HG02642 (cell line): Measurements from ENCODE around the gene SMCHD1.

Source experiments
- ATAC-seq: cut with Tn5 transposase; IDR thresholded peaks from one replicate; pipeline ENCODE4 v1.9.1; 2021; ENCODE audit warnings: mild to moderate bottlenecking; ENCODE audit not compliant: unreplicated experiment, poor library complexity

Gene SMCHD1

GRCh38 chr18:2655178-2655953 lies at the start of gene SMCHD1:
TSS of gene SMCHD1 (plus strand) at chr18:2655726. CDS start at chr18:2656076, 350 bp downstream.
- ATAC-seq: peak; percentile 80

GRCh38 chr18:2606335-2606734 lies 49.2 kb upstream of the SMCHD1 start:
- no peak for ATAC-seq

- no peak for ATAC-seq
These were observed 45.9 kb upstream of the SMCHD1 start for GRCh38 chr18:2609604-2610003.

GRCh38 chr18:2610549-2610948 lies 45.0 kb upstream of the SMCHD1 start:
- ATAC-seq: no peak

- no peak for ATAC-seq
These were observed 42.5 kb upstream of the SMCHD1 start for GRCh38 chr18:2612996-2613395.

GRCh38 chr18:2617401-2617998 lies 38.0 kb upstream of the SMCHD1 start:
- no peak for ATAC-seq

- no peak for ATAC-seq
These were observed 37.5 kb upstream of the SMCHD1 start for GRCh38 chr18:2618009-2618408.

GRCh38 chr18:2625217-2625616 lies 30.3 kb upstream of the SMCHD1 start:
- no peak for ATAC-seq

- ATAC-seq: peak; percentile 87
These were observed 27.7 kb upstream of the SMCHD1 start for GRCh38 chr18:2627821-2628276.

GRCh38 chr18:2629003-2629402 lies 26.5 kb upstream of the SMCHD1 start:
- no peak for ATAC-seq

- ATAC-seq: no peak
These were observed 19.9 kb upstream of the SMCHD1 start for GRCh38 chr18:2635586-2635985.

GRCh38 chr18:2636126-2636631 lies 19.3 kb upstream of the SMCHD1 start:
- peak; percentile 4 for ATAC-seq

- peak; percentile 71 for ATAC-seq
These were observed 13.9 kb upstream of the SMCHD1 start for GRCh38 chr18:2641638-2642037.

GRCh38 chr18:2642771-2643170 lies 12.8 kb upstream of the SMCHD1 start:
- ATAC-seq: no peak

GRCh38 chr18:2644535-2644934 lies 11.0 kb upstream of the SMCHD1 start:
- ATAC-seq: no peak

- no peak for ATAC-seq
These were observed 3.5 kb upstream of the SMCHD1 start for GRCh38 chr18:2651981-2652380.

GRCh38 chr18:2653467-2653866 lies 2.1 kb upstream of the SMCHD1 start:
- no peak for ATAC-seq

GRCh38 chr18:2654169-2654927 lies 1.2 kb upstream of the SMCHD1 start:
- no peak for ATAC-seq

- peak; percentile 47 for ATAC-seq
These were observed 673 bp upstream of the SMCHD1 start for GRCh38 chr18:2654928-2655177.

GRCh38 chr18:2655954-2656236 lies 369 bp downstream of the SMCHD1 start:
- ATAC-seq: peak; percentile 32

GRCh38 chr18:2656237-2656980 lies 883 bp downstream of the SMCHD1 start:
- ATAC-seq: peak; percentile 4
